ENCODE data around the gene MRPL16. TPM values are rescaled to one million over a fixed set of nuclear protein-coding genes. Genes with fewer than 3 reads are reported as not detected.
"Not testable (repeated sequence)": the region's sequence is repeated elsewhere in the genome, so short reads cannot be mapped to it uniquely, and the experiment has no call there.

Gene MRPL16
- total RNA-seq, 2 experiments from 2014 or later, result 77.9 to 82.6 TPM

DNA sequence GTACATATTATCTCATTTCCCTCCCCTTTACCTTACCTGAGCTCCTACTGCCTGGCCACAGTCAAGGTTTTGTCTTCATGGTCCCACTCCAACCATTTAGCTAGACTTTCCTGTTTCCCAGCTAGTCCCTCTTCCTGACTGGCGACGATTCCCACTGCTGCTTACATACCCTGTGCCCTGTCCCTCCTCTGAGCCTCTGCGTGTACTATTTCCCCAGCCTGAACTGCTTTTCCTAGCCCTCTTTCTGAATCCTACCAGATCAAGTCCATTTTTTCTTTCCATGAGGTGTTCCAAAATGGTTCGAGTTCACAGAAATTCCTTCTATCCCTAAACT is 23.4 kb downstream of the MRPL16 start:
- H3K4me3 Mint-ChIP-seq, result no peak overlapping the region
- CTCF ChIA-PET, result interaction anchor here (1.3 to 1.9 kb wide), 2 partner anchors 14 to 33 kb away, joined by 4 to 11 read pairs; partner anchors contain the start of gene STX3
- DNase-seq, result no peak
- no peaks in the 10 kb centered on the region for H3K36me3 Mint-ChIP-seq (ENCODE audit: low read depth)
- H3K9me3 Mint-ChIP-seq (ENCODE audit: low read depth), result no peaks in the 10 kb centered on the region
- H3K4me1 Mint-ChIP-seq, result no peaks in the 10 kb centered on the region
- no peak overlapping the region for H3K27ac Mint-ChIP-seq
- ATAC-seq, result no peak
- POLR2A ChIA-PET, result no interaction called here
- intact Hi-C loops (cut with DNase I, micrococcal nuclease), result no loop called here
- H3K27me3 Mint-ChIP-seq, result no peaks in the 10 kb centered on the region

- DNase-seq (no peak), ATAC-seq (no peak)
- Mint-ChIP-seq H3K4me1 (no peaks in the 10 kb centered on the region), H3K4me3 (no peak overlapping the region), H3K27ac (no peak overlapping the region), H3K9me3 (ENCODE audit: low read depth) (no peaks in the 10 kb centered on the region), H3K27me3 (no peaks in the 10 kb centered on the region), H3K36me3 (ENCODE audit: low read depth) (peaks cover 2% of the 10 kb centered on the region)
- ChIA-PET POLR2A (no interaction called here), CTCF (interaction anchor here (0.6 to 1.9 kb wide), 4 partner anchors 15 to 271 kb away, joined by 3 to 11 read pairs (median 4); partner anchors contain the start of gene STX3)
- intact Hi-C loops (cut with DNase I, micrococcal nuclease), result no loop called here
Observed at GRCh38 chr11:59785818-59786217, 24.8 kb downstream of the MRPL16 start.

DNA sequence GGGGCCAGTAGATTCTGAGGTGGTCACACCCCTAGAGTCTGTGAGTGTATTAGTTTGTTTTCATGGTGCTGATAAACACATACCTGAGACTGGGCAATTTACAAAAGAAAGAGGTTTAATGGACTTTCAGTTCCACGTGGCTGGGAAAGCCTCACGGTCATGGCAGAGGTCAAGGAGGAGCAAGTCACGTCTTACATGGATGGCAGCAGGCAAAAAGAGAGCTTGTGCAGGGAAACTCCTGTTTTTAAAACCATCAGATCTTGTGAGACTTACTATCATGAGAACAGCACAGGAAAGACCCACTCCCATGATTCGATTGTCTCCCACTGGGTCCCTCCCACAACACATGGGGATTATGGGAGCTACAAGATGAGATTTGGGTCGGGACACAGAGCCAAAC is 26.1 kb downstream of the MRPL16 start:
- intact Hi-C loops (cut with DNase I, micrococcal nuclease); H3K27ac Mint-ChIP-seq; H3K27me3 Mint-ChIP-seq; ATAC-seq; POLR2A ChIA-PET; H3K4me3 Mint-ChIP-seq; DNase-seq; H3K36me3 Mint-ChIP-seq (ENCODE audit: low read depth); H3K4me1 Mint-ChIP-seq; H3K9me3 Mint-ChIP-seq (ENCODE audit: low read depth): not testable (repeated sequence)
- CTCF ChIA-PET, result interaction anchor here (1.1 to 1.6 kb wide), 2 partner anchors 18 to 32 kb away, joined by 3 read pairs; no protein-coding TSS in a partner anchor

DNA sequence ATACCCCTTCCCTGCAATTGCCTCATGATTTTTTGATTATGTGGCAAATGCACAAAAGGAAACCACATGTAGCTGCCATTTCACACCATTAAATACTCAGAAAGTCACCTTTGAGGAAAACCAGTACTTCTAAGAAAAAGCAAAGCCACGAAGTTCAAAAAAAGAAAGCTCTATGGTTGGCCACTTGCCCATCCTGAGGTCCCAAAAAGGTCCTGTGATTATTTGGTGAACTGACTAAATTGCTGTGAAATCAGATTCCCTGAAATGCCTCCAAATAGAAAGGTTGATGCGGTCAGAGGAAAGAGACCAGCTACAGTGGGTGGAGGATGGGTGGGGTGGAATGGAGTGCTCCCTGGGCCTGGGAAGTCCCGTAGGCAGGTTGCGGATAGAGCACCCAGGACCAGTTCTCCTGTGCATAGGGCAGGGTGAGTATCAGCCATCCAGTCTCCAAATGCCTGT is 26.9 kb downstream of the MRPL16 start:
- ATAC-seq (peak; percentile 51), DNase-seq (peak; percentile 14)
- ChIA-PET POLR2A (no interaction called here), CTCF (interaction anchor here (0.6 to 1.1 kb wide), 2 partner anchors 17 to 1652 kb away, joined by 3 read pairs; no protein-coding TSS in a partner anchor)
- Mint-ChIP-seq H3K9me3 (ENCODE audit: low read depth) (no peaks in the 10 kb centered on the region), H3K27me3 (no peaks in the 10 kb centered on the region), H3K36me3 (ENCODE audit: low read depth) (peaks cover 2% of the 10 kb centered on the region), H3K4me1 (no peaks in the 10 kb centered on the region), H3K27ac (no peak overlapping the region), H3K4me3 (no peak overlapping the region)
- intact Hi-C loops (cut with DNase I, micrococcal nuclease), result no loop called here

GRCh38 chr11:59782080-59782479 is 28.5 kb downstream of the MRPL16 start:
- ATAC-seq (no peak), DNase-seq (no peak)
- no peak overlapping the region for H3K27ac Mint-ChIP-seq
- no peaks in the 10 kb centered on the region for H3K27me3 Mint-ChIP-seq
- ChIA-PET CTCF (no interaction called here), POLR2A (no interaction called here)
- H3K4me1 Mint-ChIP-seq, result no peaks in the 10 kb centered on the region
- no peaks in the 10 kb centered on the region for H3K9me3 Mint-ChIP-seq (ENCODE audit: low read depth)
- peaks cover 2% of the 10 kb centered on the region for H3K36me3 Mint-ChIP-seq (ENCODE audit: low read depth)
- H3K4me3 Mint-ChIP-seq, result no peak overlapping the region
- intact Hi-C loops (cut with DNase I, micrococcal nuclease), result no loop called here

GRCh38 chr11:59779487-59779886 is 31.1 kb downstream of the MRPL16 start:
- ChIA-PET CTCF (no interaction called here), POLR2A (no interaction called here)
- H3K27ac Mint-ChIP-seq, result no peak overlapping the region
- no peak for ATAC-seq
- H3K4me3 Mint-ChIP-seq, result no peak overlapping the region
- H3K4me1 Mint-ChIP-seq, result peaks cover 9% of the 10 kb centered on the region
- H3K9me3 Mint-ChIP-seq (ENCODE audit: low read depth), result no peaks in the 10 kb centered on the region
- H3K36me3 Mint-ChIP-seq (ENCODE audit: low read depth), result peaks cover 2% of the 10 kb centered on the region
- no peak for DNase-seq
- no peaks in the 10 kb centered on the region for H3K27me3 Mint-ChIP-seq
- intact Hi-C loops (cut with DNase I, micrococcal nuclease), result no loop called here

DNA sequence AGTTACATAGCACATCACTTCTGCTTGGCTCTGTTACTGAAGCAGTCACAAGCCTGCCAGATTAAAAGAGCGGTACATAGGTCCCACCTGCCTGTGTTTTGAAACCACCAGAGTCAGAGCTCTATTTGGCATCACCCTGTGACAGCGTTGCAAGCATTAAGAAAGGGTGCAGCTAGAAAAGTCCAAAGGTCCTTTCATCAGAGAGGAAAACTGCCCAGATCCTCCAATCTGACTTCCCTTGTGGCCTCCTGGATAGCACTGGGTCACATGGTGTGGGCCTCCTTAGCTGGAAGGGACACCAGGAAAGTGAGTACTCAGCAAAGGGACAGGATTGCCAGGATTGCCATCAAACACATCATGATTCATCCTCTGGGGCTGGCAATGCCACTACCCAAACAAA is 32.5 kb downstream of the MRPL16 start:
- POLR2A ChIA-PET, result no interaction called here
- CTCF ChIA-PET, result interaction anchor here (1.0 kb wide), 1 partner anchor 23 kb away, joined by 3 read pairs; no protein-coding TSS in a partner anchor
- no peaks in the 10 kb centered on the region for H3K27me3 Mint-ChIP-seq
- intact Hi-C loops (cut with DNase I, micrococcal nuclease), result no loop called here
- no peak for ATAC-seq
- peaks cover 12% of the 10 kb centered on the region for H3K4me1 Mint-ChIP-seq
- no peak overlapping the region for H3K27ac Mint-ChIP-seq
- peaks cover 2% of the 10 kb centered on the region for H3K36me3 Mint-ChIP-seq (ENCODE audit: low read depth)
- H3K9me3 Mint-ChIP-seq (ENCODE audit: low read depth), result no peaks in the 10 kb centered on the region
- H3K4me3 Mint-ChIP-seq, result no peak overlapping the region
- no peak for DNase-seq

GRCh38 chr11:59777104-59777503 is 33.5 kb downstream of the MRPL16 start:
- DNase-seq, result no peak
- H3K27ac Mint-ChIP-seq, result no peak overlapping the region
- ATAC-seq, result no peak
- H3K4me3 Mint-ChIP-seq, result no peak overlapping the region
- peaks cover 2% of the 10 kb centered on the region for H3K36me3 Mint-ChIP-seq (ENCODE audit: low read depth)
- ChIA-PET CTCF (interaction anchor here (1.1 to 1.2 kb wide), 2 partner anchors 10 to 16 kb away, joined by 3 read pairs; no protein-coding TSS in a partner anchor), POLR2A (no interaction called here)
- H3K4me1 Mint-ChIP-seq, result peaks cover 23% of the 10 kb centered on the region
- H3K27me3 Mint-ChIP-seq, result no peaks in the 10 kb centered on the region
- H3K9me3 Mint-ChIP-seq (ENCODE audit: low read depth), result no peaks in the 10 kb centered on the region
- intact Hi-C loops (cut with DNase I, micrococcal nuclease), result loop anchor here in 1 of 2 experiments (2.0 kb wide), 1 partner anchor 22 kb away; the partner anchor contains the start of gene STX3

DNA sequence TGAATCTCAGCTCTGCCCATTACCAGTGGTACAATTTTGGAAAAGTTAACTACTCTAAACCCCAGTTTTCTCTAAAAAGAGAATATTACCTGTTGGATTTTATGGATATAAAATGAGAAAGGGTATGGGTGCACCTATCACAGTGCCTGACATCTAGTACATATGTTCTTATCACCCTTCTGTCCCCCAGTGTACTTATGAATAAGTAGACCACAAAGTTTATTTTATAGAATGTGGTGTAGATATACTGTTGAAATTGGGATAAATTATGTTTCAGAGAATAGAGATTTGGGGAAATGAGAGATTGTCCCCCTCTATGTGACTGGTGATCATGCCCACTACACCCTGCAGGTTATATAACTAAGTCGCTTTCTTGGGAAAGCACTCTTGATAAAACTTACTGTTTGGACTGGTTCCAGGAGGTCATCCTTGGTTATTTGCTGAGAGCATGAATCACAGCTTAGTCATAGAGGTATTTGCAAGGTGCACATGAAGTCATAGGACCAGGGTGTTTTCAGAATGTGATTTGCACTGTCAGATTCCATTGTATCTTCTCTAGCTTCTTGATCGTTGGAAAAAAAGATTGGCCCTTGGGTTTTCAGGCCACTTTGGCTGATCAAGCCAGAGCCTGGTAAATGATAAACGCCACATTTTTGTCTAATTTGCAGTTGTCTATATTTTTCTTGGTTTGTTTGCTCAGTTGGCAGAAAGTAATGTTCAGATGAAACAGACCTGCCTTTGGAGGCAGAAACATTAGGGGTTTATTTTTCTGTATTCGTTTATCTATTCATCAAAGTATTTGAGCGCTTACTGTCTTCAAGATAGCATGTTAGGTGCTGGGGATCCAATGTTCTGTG is 34.1 kb downstream of the MRPL16 start:
- intact Hi-C loops (cut with DNase I, micrococcal nuclease), result loop anchor here in 1 of 2 experiments (2.0 kb wide), 1 partner anchor 22 kb away; the partner anchor contains the start of gene STX3
- no peaks in the 10 kb centered on the region for H3K9me3 Mint-ChIP-seq (ENCODE audit: low read depth)
- no peak for DNase-seq
- ChIA-PET POLR2A (interaction anchor here (0.5 kb wide), 1 partner anchor 221 kb away, joined by 3 read pairs; no protein-coding TSS in a partner anchor), CTCF (interaction anchor here (1.1 to 1.2 kb wide), 2 partner anchors 9 to 15 kb away, joined by 3 read pairs; no protein-coding TSS in a partner anchor)
- peaks cover 1% of the 10 kb centered on the region for H3K36me3 Mint-ChIP-seq (ENCODE audit: low read depth)
- no peak overlapping the region for H3K4me3 Mint-ChIP-seq
- H3K4me1 Mint-ChIP-seq, result peaks cover 29% of the 10 kb centered on the region
- no peak overlapping the region for H3K27ac Mint-ChIP-seq
- peak; percentile 80 for ATAC-seq
- no peaks in the 10 kb centered on the region for H3K27me3 Mint-ChIP-seq

GRCh38 chr11:59773083-59773440 is 37.5 kb downstream of the MRPL16 start:
- Mint-ChIP-seq H3K4me3 (no peak overlapping the region), H3K27ac (peak overlapping the region; percentile 55), H3K9me3 (ENCODE audit: low read depth) (no peaks in the 10 kb centered on the region), H3K36me3 (ENCODE audit: low read depth) (no peaks in the 10 kb centered on the region), H3K4me1 (peaks cover 31% of the 10 kb centered on the region), H3K27me3 (no peaks in the 10 kb centered on the region)
- no peak for DNase-seq
- ChIA-PET CTCF (interaction anchor here (2.4 kb wide), 1 partner anchor 18 kb away, joined by 13 read pairs; the partner anchor contains the start of gene STX3), POLR2A (no interaction called here)
- ATAC-seq, result no peak
- intact Hi-C loops (cut with DNase I, micrococcal nuclease), result no loop called here

- no peaks in the 10 kb centered on the region for H3K27me3 Mint-ChIP-seq
- intact Hi-C loops (cut with DNase I, micrococcal nuclease), result no loop called here
- peak overlapping the region; percentile 34 for H3K27ac Mint-ChIP-seq
- no peak overlapping the region for H3K4me3 Mint-ChIP-seq
- no peaks in the 10 kb centered on the region for H3K9me3 Mint-ChIP-seq (ENCODE audit: low read depth)
- peaks cover 30% of the 10 kb centered on the region for H3K4me1 Mint-ChIP-seq
- no peaks in the 10 kb centered on the region for H3K36me3 Mint-ChIP-seq (ENCODE audit: low read depth)
- no peak for DNase-seq
- CTCF ChIA-PET, result interaction anchor here (0.8 to 2.4 kb wide), 2 partner anchors 17 to 558 kb away, joined by 5 to 13 read pairs; partner anchors contain the start of gene STX3
- ATAC-seq, result no peak
- POLR2A ChIA-PET, result no interaction called here
Observed at GRCh38 chr11:59771605-59772004, 39.0 kb downstream of the MRPL16 start.

DNA sequence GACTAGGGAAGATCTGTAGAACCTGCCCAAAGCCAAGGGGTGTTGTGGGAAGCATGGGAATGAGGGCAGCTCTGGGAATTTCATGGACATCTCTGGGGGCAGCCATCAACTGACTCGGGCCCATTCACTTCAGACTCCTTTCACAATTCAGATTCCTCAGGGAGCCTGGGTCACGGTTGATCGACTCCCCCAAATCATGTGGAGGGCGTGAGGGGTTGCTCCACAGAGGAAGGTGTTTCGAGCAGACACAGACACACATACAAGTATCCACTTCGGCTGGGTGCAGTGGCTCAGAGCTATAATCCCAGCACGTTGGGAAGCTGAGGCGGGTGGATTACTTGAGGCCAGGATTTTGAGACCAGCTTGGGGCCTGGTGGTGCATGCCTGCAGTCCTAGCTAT is 39.7 kb downstream of the MRPL16 start:
- H3K27ac Mint-ChIP-seq, result no peak overlapping the region
- no peaks in the 10 kb centered on the region for H3K36me3 Mint-ChIP-seq (ENCODE audit: low read depth)
- peaks cover 28% of the 10 kb centered on the region for H3K4me1 Mint-ChIP-seq
- no peaks in the 10 kb centered on the region for H3K27me3 Mint-ChIP-seq
- ATAC-seq, result no peak
- no peak overlapping the region for H3K4me3 Mint-ChIP-seq
- H3K9me3 Mint-ChIP-seq (ENCODE audit: low read depth), result no peaks in the 10 kb centered on the region
- intact Hi-C loops (cut with DNase I, micrococcal nuclease), result no loop called here
- ChIA-PET POLR2A (no interaction called here), CTCF (interaction anchor here (1.1 kb wide), 1 partner anchor 17 kb away, joined by 5 read pairs; no protein-coding TSS in a partner anchor)
- no peak for DNase-seq
